ENCODE measurements around the gene C2CD4A.

The C2CD4A gene

GRCh38 chr15:62051166-62051565 lies 15.6 kb upstream of the C2CD4A start:
- Histone ChIP-seq H3K4me3 (ENCODE audit: low read length) (no peak overlapping the region), H3K27me3 (ENCODE audit: insufficient read depth, low read length) (no peaks in the 10 kb centered on the region), H3K9me3 (ENCODE audit: low read length) (no peaks in the 10 kb centered on the region), H3K36me3 (ENCODE audit: insufficient read depth, low read length) (no peaks in the 10 kb centered on the region), H3K4me1 (ENCODE audit: insufficient read depth, low read length) (no peaks in the 10 kb centered on the region), H2AFZ (ENCODE audit: low read depth, low read length) (no peak overlapping the region)

- no peak overlapping the region for H3K4me3 ChIP-seq (ENCODE audit: low read length)
These were observed 14.1 kb upstream of the C2CD4A start for GRCh38 chr15:62052713-62053112.

GRCh38 chr15:62053439-62054085 lies 13.2 kb upstream of the C2CD4A start:
- no peaks in the 10 kb centered on the region for H3K9me3 ChIP-seq (ENCODE audit: low read length)
- no peak overlapping the region for H2AFZ ChIP-seq (ENCODE audit: low read depth, low read length)
- peaks cover under 1% of the 10 kb centered on the region for H3K4me1 ChIP-seq (ENCODE audit: insufficient read depth, low read length)
- no peaks in the 10 kb centered on the region for H3K36me3 ChIP-seq (ENCODE audit: insufficient read depth, low read length)
- H3K27me3 ChIP-seq (ENCODE audit: insufficient read depth, low read length) = no peaks in the 10 kb centered on the region
- H3K4me3 ChIP-seq (ENCODE audit: low read length) = no peak overlapping the region

More at GRCh38 chr15:62052713-62053112, 14.1 kb upstream of the C2CD4A start:
- Histone ChIP-seq H3K36me3 (ENCODE audit: insufficient read depth, low read length) (no peaks in the 10 kb centered on the region), H3K27me3 (ENCODE audit: insufficient read depth, low read length) (no peaks in the 10 kb centered on the region), H3K4me1 (ENCODE audit: insufficient read depth, low read length) (no peaks in the 10 kb centered on the region), H3K9me3 (ENCODE audit: low read length) (no peaks in the 10 kb centered on the region), H2AFZ (ENCODE audit: low read depth, low read length) (no peak overlapping the region)

GRCh38 chr15:62054979-62055378 lies 11.8 kb upstream of the C2CD4A start:
- H2AFZ ChIP-seq (ENCODE audit: low read depth, low read length) = no peak overlapping the region
- H3K4me3 ChIP-seq (ENCODE audit: low read length) = no peak overlapping the region
- H3K9me3 ChIP-seq (ENCODE audit: low read length) = no peaks in the 10 kb centered on the region
- no peaks in the 10 kb centered on the region for H3K27me3 ChIP-seq (ENCODE audit: insufficient read depth, low read length)
- no peaks in the 10 kb centered on the region for H3K36me3 ChIP-seq (ENCODE audit: insufficient read depth, low read length)
- H3K4me1 ChIP-seq (ENCODE audit: insufficient read depth, low read length) = peaks cover 8% of the 10 kb centered on the region

GRCh38 chr15:62057341-62057980 lies 9.3 kb upstream of the C2CD4A start:
- no peak overlapping the region for H3K4me3 ChIP-seq (ENCODE audit: low read length)
- peaks cover 13% of the 10 kb centered on the region for H3K4me1 ChIP-seq (ENCODE audit: insufficient read depth, low read length)
- H3K36me3 ChIP-seq (ENCODE audit: insufficient read depth, low read length) = no peaks in the 10 kb centered on the region
- H3K9me3 ChIP-seq (ENCODE audit: low read length) = no peaks in the 10 kb centered on the region
- peaks cover 12% of the 10 kb centered on the region for H3K27me3 ChIP-seq (ENCODE audit: insufficient read depth, low read length)
- H2AFZ ChIP-seq (ENCODE audit: low read depth, low read length) = no peak overlapping the region

GRCh38 chr15:62058327-62059028 lies 8.3 kb upstream of the C2CD4A start:
- no peak overlapping the region for H2AFZ ChIP-seq (ENCODE audit: low read depth, low read length)
- H3K9me3 ChIP-seq (ENCODE audit: low read length) = no peaks in the 10 kb centered on the region
- H3K36me3 ChIP-seq (ENCODE audit: insufficient read depth, low read length) = no peaks in the 10 kb centered on the region
- peak overlapping the region; percentile 74 for H3K4me3 ChIP-seq (ENCODE audit: low read length)
- H3K27me3 ChIP-seq (ENCODE audit: insufficient read depth, low read length) = peaks cover 20% of the 10 kb centered on the region
- peaks cover 13% of the 10 kb centered on the region for H3K4me1 ChIP-seq (ENCODE audit: insufficient read depth, low read length)

GRCh38 chr15:62059108-62059815 lies 7.5 kb upstream of the C2CD4A start:
- H3K36me3 ChIP-seq (ENCODE audit: insufficient read depth, low read length) = no peaks in the 10 kb centered on the region
- H2AFZ ChIP-seq (ENCODE audit: low read depth, low read length) = peak overlapping the region; percentile 69
- H3K4me3 ChIP-seq (ENCODE audit: low read length) = peak overlapping the region; percentile 74
- peaks cover 28% of the 10 kb centered on the region for H3K27me3 ChIP-seq (ENCODE audit: insufficient read depth, low read length)
- peaks cover 13% of the 10 kb centered on the region for H3K4me1 ChIP-seq (ENCODE audit: insufficient read depth, low read length)
- H3K9me3 ChIP-seq (ENCODE audit: low read length) = no peaks in the 10 kb centered on the region

GRCh38 chr15:62059816-62060112 lies 7.0 kb upstream of the C2CD4A start:
- Histone ChIP-seq H3K4me3 (ENCODE audit: low read length) (peak overlapping the region; percentile 74), H3K36me3 (ENCODE audit: insufficient read depth, low read length) (no peaks in the 10 kb centered on the region)

GRCh38 chr15:62060113-62060895 lies 6.5 kb upstream of the C2CD4A start, which contains the start of gene VPS13C:
Gene VPS13C (minus strand): TSS chr15:62060447. CDS start chr15:62060374, 73 bp downstream.
- Histone ChIP-seq H3K9me3 (ENCODE audit: low read length) (no peaks in the 10 kb centered on the region), H2AFZ (ENCODE audit: low read depth, low read length) (peak within 1 kb of the TSS; percentile 69), H3K4me3 (ENCODE audit: low read length) (peak within 1 kb of the TSS; percentile 74), H3K27me3 (ENCODE audit: insufficient read depth, low read length) (peaks cover 33% of the 10 kb centered on the region), H3K36me3 (ENCODE audit: insufficient read depth, low read length) (no peaks in the 10 kb centered on the region), H3K4me1 (ENCODE audit: insufficient read depth, low read length) (peaks cover 13% of the 10 kb centered on the region)

More at GRCh38 chr15:62059816-62060112, 7.0 kb upstream of the C2CD4A start:
- Histone ChIP-seq H3K9me3 (ENCODE audit: low read length) (no peaks in the 10 kb centered on the region), H2AFZ (ENCODE audit: low read depth, low read length) (peak overlapping the region; percentile 69), H3K4me1 (ENCODE audit: insufficient read depth, low read length) (peaks cover 13% of the 10 kb centered on the region), H3K27me3 (ENCODE audit: insufficient read depth, low read length) (peaks cover 32% of the 10 kb centered on the region)

- Histone ChIP-seq H3K4me1 (ENCODE audit: insufficient read depth, low read length) (peaks cover 13% of the 10 kb centered on the region), H2AFZ (ENCODE audit: low read depth, low read length) (peak overlapping the region; percentile 69), H3K9me3 (ENCODE audit: low read length) (no peaks in the 10 kb centered on the region), H3K4me3 (ENCODE audit: low read length) (peak overlapping the region; percentile 74), H3K36me3 (ENCODE audit: insufficient read depth, low read length) (no peaks in the 10 kb centered on the region), H3K27me3 (ENCODE audit: insufficient read depth, low read length) (peaks cover 33% of the 10 kb centered on the region)
These were observed 5.9 kb upstream of the C2CD4A start for GRCh38 chr15:62060896-62061280.

- Histone ChIP-seq H3K9me3 (ENCODE audit: low read length) (no peaks in the 10 kb centered on the region), H2AFZ (ENCODE audit: low read depth, low read length) (no peak overlapping the region), H3K4me3 (ENCODE audit: low read length) (no peak overlapping the region), H3K27me3 (ENCODE audit: insufficient read depth, low read length) (peaks cover 63% of the 10 kb centered on the region), H3K4me1 (ENCODE audit: insufficient read depth, low read length) (peaks cover 16% of the 10 kb centered on the region), H3K36me3 (ENCODE audit: insufficient read depth, low read length) (no peaks in the 10 kb centered on the region)
These were observed 2.7 kb upstream of the C2CD4A start for GRCh38 chr15:62063825-62064635.
